ENCODE results near the gene SLC6A6. TPM values are rescaled to one million over a fixed set of nuclear protein-coding genes. Genes with fewer than 3 reads are reported as not detected.
A peak's percentile ranks its signal among the peaks of the same experiment; 100 is the strongest.

The SLC6A6 gene
- total and polyA plus RNA-seq, 2 experiments from 2014 or later = 27.5 to 150 TPM

DNA sequence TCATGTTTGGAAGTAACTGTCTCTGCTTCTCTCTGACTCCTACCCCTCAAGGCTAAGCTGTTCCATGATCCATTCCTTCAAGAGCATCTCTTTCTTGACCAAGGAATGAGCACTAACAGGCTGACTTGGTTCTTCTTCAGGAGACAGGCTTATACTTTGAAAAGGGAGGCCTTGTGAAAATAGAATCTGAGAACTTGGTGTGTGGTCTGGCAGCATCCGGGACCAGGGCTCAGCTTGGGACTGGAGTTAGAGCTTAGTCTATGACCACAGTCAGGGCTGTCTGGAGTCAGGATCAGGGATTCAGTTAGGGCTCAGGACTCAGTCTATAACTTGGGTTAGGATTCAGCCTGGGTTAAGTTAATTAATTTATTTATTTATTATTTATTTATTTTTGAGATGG lies 44.9 kb upstream of the SLC6A6 start:
- no peaks in the 10 kb centered on the region for H3K9me2 ChIP-seq (ENCODE audit: insufficient read depth)
- no peaks in the 10 kb centered on the region for H3K36me3 Mint-ChIP-seq (ENCODE audit: low read depth)
- H3K27ac ChIP-seq (ENCODE audit: low read depth) = no peak overlapping the region
- no peak overlapping the region for H2AFZ ChIP-seq
- TF ChIP-seq CREB1 (CRISPR knock-in tag; IDR thresholded peaks at IDR 0.05; ENCODE audit: low read depth) = no peak
- TF ChIP-seq POLR2AphosphoS5 (IDR thresholded peaks at IDR 0.05; ENCODE audit: low read depth) = no peak
- no peak for TF ChIP-seq EZH2phosphoT487 (IDR thresholded peaks at IDR 0.05; ENCODE audit: unreplicated experiment)
- no peak for TF ChIP-seq JUNB (IDR thresholded peaks at IDR 0.05; ENCODE audit: unreplicated experiment)
- TF ChIP-seq STAT1 (IDR thresholded peaks at IDR 0.05; ENCODE audit: unreplicated experiment) = no peak
- TF ChIP-seq EZH2 (IDR thresholded peaks at IDR 0.05; ENCODE audit: low read depth, unreplicated experiment) = no peak
- no peaks in the 10 kb centered on the region for H3K79me2 ChIP-seq (replicated peaks; ENCODE audit: insufficient read depth)
- DNase-seq (ENCODE audit: low spot score) (no peak), ATAC-seq (no peak)
- peaks cover 16% of the 10 kb centered on the region for H3K4me1 Mint-ChIP-seq
- no peaks in the 10 kb centered on the region for H3K27me3 ChIP-seq (ENCODE audit: insufficient read depth)
- H3K4me3 ChIP-seq = no peak overlapping the region
- H3K36me3 ChIP-seq (ENCODE audit: insufficient read depth) = no peaks in the 10 kb centered on the region
- no peak overlapping the region for H3K4me3 Mint-ChIP-seq
- no peak overlapping the region for H3K4me2 ChIP-seq
- no peaks in the 10 kb centered on the region; the same call in 2 of the 3 replicates for H3K9me3 Mint-ChIP-seq
- H3K4me1 ChIP-seq (ENCODE audit: insufficient read depth) = peaks cover 8% of the 10 kb centered on the region; the same call in 1 of the 2 replicates
- H4K20me1 ChIP-seq (replicated peaks; ENCODE audit: insufficient read depth) = no peaks in the 10 kb centered on the region
- H3F3A ChIP-seq (replicated peaks; ENCODE audit: low read depth) = no peaks in the 10 kb centered on the region
- no peak overlapping the region for H3K27ac Mint-ChIP-seq
- peaks cover 14% of the 10 kb centered on the region for H3K27me3 Mint-ChIP-seq (ENCODE audit: insufficient read depth, low read depth, poor library complexity)

DNA sequence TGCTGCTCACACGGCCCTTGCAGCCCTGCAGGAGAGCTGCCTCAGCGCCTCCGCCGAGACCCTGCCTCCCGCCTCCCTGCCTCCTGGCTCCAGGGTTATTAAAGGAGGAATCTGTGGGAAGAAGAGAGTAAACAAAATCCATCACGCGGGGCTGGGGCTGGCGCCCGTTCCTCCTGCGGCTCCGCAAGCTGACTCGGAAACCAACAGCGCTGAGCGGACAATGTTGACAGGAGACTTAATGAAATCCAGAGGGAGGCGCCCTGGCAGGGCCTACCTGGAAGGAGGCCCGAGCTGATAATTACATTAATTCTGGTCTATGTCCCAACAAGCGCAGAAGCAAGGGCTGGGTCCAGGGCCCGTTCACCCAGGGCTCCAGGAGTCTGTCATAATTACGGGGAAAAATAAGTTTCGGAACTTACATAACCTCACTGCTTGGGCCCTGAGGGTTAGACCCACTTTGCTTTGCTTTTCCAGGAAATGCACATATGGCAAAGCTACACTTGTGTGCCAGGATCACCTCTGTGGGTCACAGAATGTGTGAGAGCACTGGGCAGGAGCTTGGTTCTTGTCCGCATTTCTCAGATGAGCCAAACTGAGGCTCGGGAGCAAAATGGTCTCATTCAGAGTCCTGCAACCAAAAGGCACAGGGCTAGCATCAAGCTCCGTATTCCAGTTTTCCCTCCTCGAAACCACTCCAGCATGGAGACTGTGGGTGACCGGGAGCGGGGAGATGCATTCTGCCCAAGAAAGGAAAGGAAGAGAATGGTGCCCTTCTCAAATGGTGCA lies 43.8 kb upstream of the SLC6A6 start:
- H3F3A ChIP-seq (replicated peaks; ENCODE audit: low read depth) = no peaks in the 10 kb centered on the region
- no peaks in the 10 kb centered on the region for H3K9me2 ChIP-seq (ENCODE audit: insufficient read depth)
- DNase-seq (ENCODE audit: low spot score) (peak; percentile 54), ATAC-seq (peak; percentile 46; the same call in 2 of the 3 replicates)
- peaks cover 12% of the 10 kb centered on the region for H3K27me3 Mint-ChIP-seq (ENCODE audit: insufficient read depth, low read depth, poor library complexity)
- no peaks in the 10 kb centered on the region for H3K79me2 ChIP-seq (replicated peaks; ENCODE audit: insufficient read depth)
- no peaks in the 10 kb centered on the region for H4K20me1 ChIP-seq (replicated peaks; ENCODE audit: insufficient read depth)
- H2AFZ ChIP-seq = peak overlapping the region; percentile 90; the same call in 1 of the 2 replicates
- no peak overlapping the region; the same call in 1 of the 2 replicates for H3K27ac Mint-ChIP-seq
- H3K27ac ChIP-seq (ENCODE audit: low read depth) = no peak overlapping the region
- no peak overlapping the region for H3K4me3 Mint-ChIP-seq
- H3K9me3 Mint-ChIP-seq = no peaks in the 10 kb centered on the region; the same call in 2 of the 3 replicates
- no peaks in the 10 kb centered on the region for H3K36me3 Mint-ChIP-seq (ENCODE audit: low read depth)
- TF ChIP-seq, protein P1, sequence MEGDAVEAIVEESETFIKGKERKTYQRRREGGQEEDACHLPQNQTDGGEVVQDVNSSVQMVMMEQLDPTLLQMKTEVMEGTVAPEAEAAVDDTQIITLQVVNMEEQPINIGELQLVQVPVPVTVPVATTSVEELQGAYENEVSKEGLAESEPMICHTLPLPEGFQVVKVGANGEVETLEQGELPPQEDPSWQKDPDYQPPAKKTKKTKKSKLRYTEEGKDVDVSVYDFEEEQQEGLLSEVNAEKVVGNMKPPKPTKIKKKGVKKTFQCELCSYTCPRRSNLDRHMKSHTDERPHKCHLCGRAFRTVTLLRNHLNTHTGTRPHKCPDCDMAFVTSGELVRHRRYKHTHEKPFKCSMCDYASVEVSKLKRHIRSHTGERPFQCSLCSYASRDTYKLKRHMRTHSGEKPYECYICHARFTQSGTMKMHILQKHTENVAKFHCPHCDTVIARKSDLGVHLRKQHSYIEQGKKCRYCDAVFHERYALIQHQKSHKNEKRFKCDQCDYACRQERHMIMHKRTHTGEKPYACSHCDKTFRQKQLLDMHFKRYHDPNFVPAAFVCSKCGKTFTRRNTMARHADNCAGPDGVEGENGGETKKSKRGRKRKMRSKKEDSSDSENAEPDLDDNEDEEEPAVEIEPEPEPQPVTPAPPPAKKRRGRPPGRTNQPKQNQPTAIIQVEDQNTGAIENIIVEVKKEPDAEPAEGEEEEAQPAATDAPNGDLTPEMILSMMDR (conservative IDR thresholded peaks at IDR 0.05; ENCODE audit: low read depth in 2 of 2) = peak in 1 of 2 experiments; percentile 26; a peak in 1 of 4 replicates
- TF ChIP-seq ZNF114 (CRISPR knock-in tag; IDR thresholded peaks at IDR 0.05) = no peak
- H3K4me1 Mint-ChIP-seq = peaks cover 8% of the 10 kb centered on the region
- H3K4me1 ChIP-seq (ENCODE audit: insufficient read depth) = peaks cover 2% of the 10 kb centered on the region; the same call in 1 of the 2 replicates
- H3K27me3 ChIP-seq (ENCODE audit: insufficient read depth) = no peaks in the 10 kb centered on the region
- no peaks in the 10 kb centered on the region for H3K36me3 ChIP-seq (ENCODE audit: insufficient read depth)
- H3K4me2 ChIP-seq = no peak overlapping the region
- no peak overlapping the region for H3K4me3 ChIP-seq

All from GM23338 (cell line).